ENCODE measurements around the gene CLDN3.

GRCh38 chr7:73815436-73815835, 45.4 kb upstream of the CLDN3 start:
- TF ChIP-seq RFX5 (IDR thresholded peaks at IDR 0.05; ENCODE audit: low read depth, low read length): no peak
- no peak for TF ChIP-seq CTCF (conservative IDR thresholded peaks at IDR 0.05; ENCODE audit: low read depth, low read length)
- TF ChIP-seq POLR2A (IDR thresholded peaks at IDR 0.05; ENCODE audit: low read depth, low read length): no peak
- TF ChIP-seq CEBPB (IDR thresholded peaks at IDR 0.05; ENCODE audit: low read depth, low read length): no peak
- no peak for TF ChIP-seq RCOR1 (IDR thresholded peaks at IDR 0.05; ENCODE audit: insufficient replicate concordance, low read length)
- TF ChIP-seq SMC3 (IDR thresholded peaks at IDR 0.05; ENCODE audit: low read depth, low read length): no peak
- TF ChIP-seq MAFK (IDR thresholded peaks at IDR 0.05; ENCODE audit: low read depth, low read length): no peak
- TF ChIP-seq MAZ (IDR thresholded peaks at IDR 0.05; ENCODE audit: borderline replicate concordance, low read depth, low read length): no peak
- no peak for TF ChIP-seq USF2 (IDR thresholded peaks at IDR 0.05; ENCODE audit: low read depth, low read length)
